ENCODE data around the gene SEMA5A. TPM values are rescaled to one million over a fixed set of nuclear protein-coding genes. Genes with fewer than 3 reads are reported as not detected.

The SEMA5A gene
- total RNA-seq, 1 donor from 2014 or later = 13.8 TPM

DNA sequence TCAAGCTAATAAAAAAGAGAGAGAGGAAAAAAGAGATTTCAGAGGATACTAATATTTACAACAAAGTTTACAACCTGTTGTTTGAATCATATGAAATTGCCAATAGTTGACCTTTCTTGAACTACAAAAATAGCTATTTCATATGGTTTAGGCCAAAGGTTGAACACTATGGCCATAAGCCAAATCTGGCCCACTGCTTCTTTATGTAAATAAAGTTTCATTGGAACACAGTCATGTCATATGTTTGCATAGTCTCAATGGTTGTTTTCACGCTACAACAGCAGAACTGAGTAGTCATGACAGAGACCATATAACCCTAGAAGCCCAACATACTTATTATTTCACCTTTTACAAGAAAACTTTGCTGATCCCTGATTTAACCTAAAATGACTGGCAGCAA, 20.9 kb downstream of the SEMA5A start:
- Histone ChIP-seq H3K9me3 (ENCODE audit: insufficient read depth, low read depth, low read length) (no peaks in the 10 kb centered on the region), H3K4me2 (ENCODE audit: low read length) (no peak overlapping the region), H4K20me1 (ENCODE audit: insufficient read depth, low read length) (no peaks in the 10 kb centered on the region), H3K4me3 (ENCODE audit: insufficient read depth, low read depth, low read length) (no peak overlapping the region), H2AFZ (ENCODE audit: low read depth, low read length) (no peak overlapping the region), H3K4me1 (ENCODE audit: insufficient read depth, low read length) (peaks cover 9% of the 10 kb centered on the region), H3K27me3 (ENCODE audit: insufficient read depth, low read length) (no peaks in the 10 kb centered on the region), H3K9ac (ENCODE audit: low read length) (no peak overlapping the region), H3K79me2 (ENCODE audit: insufficient read depth, low read length) (peaks cover 4% of the 10 kb centered on the region), H3K27ac (ENCODE audit: low read depth, low read length) (no peak overlapping the region), H3K36me3 (ENCODE audit: insufficient read depth, low read length) (no peaks in the 10 kb centered on the region)
- H3K4me3 Mint-ChIP-seq (ENCODE audit: unreplicated experiment) = no peak overlapping the region
- no peak for DNase-seq (ENCODE audit: low read depth)
- H3K27me3 Mint-ChIP-seq (ENCODE audit: low read depth, unreplicated experiment) = peaks cover 2% of the 10 kb centered on the region
- FAIRE-seq = no peak
- no peak for TF ChIP-seq EZH2 (IDR thresholded peaks at IDR 0.05; ENCODE audit: insufficient read depth, low read length)
- no peak for TF ChIP-seq CTCF (IDR thresholded peaks at IDR 0.05; ENCODE audit: insufficient read depth, low read depth, low read length)
- H3K9me3 Mint-ChIP-seq (ENCODE audit: unreplicated experiment) = peaks cover 2% of the 10 kb centered on the region
- H3K36me3 Mint-ChIP-seq (ENCODE audit: low read depth, unreplicated experiment) = peaks cover 2% of the 10 kb centered on the region
- H3K27ac Mint-ChIP-seq (ENCODE audit: unreplicated experiment) = no peak overlapping the region
- H3K4me1 Mint-ChIP-seq (ENCODE audit: low read depth, unreplicated experiment) = no peaks in the 10 kb centered on the region

- Histone ChIP-seq H3K9me3 (ENCODE audit: insufficient read depth, low read depth, low read length) (no peaks in the 10 kb centered on the region), H3K4me3 (ENCODE audit: insufficient read depth, low read depth, low read length) (no peak overlapping the region), H3K27me3 (ENCODE audit: insufficient read depth, low read length) (no peaks in the 10 kb centered on the region), H3K4me2 (ENCODE audit: low read length) (peak overlapping the region; percentile 4), H3K27ac (ENCODE audit: low read depth, low read length) (no peak overlapping the region), H3K9ac (ENCODE audit: low read length) (no peak overlapping the region), H2AFZ (ENCODE audit: low read depth, low read length) (no peak overlapping the region), H4K20me1 (ENCODE audit: insufficient read depth, low read length) (no peaks in the 10 kb centered on the region), H3K4me1 (ENCODE audit: insufficient read depth, low read length) (peaks cover 9% of the 10 kb centered on the region), H3K79me2 (ENCODE audit: insufficient read depth, low read length) (peaks cover 4% of the 10 kb centered on the region), H3K36me3 (ENCODE audit: insufficient read depth, low read length) (no peaks in the 10 kb centered on the region)
- Mint-ChIP-seq H3K4me3 (ENCODE audit: unreplicated experiment) (no peak overlapping the region), H3K4me1 (ENCODE audit: low read depth, unreplicated experiment) (no peaks in the 10 kb centered on the region), H3K36me3 (ENCODE audit: low read depth, unreplicated experiment) (peaks cover 2% of the 10 kb centered on the region), H3K27ac (ENCODE audit: unreplicated experiment) (no peak overlapping the region), H3K9me3 (ENCODE audit: unreplicated experiment) (peaks cover 5% of the 10 kb centered on the region), H3K27me3 (ENCODE audit: low read depth, unreplicated experiment) (peaks cover 2% of the 10 kb centered on the region)
- no peak for FAIRE-seq
- DNase-seq (ENCODE audit: low read depth) = peak; percentile 44
- TF ChIP-seq EZH2 (IDR thresholded peaks at IDR 0.05; ENCODE audit: insufficient read depth, low read length) (no peak), CTCF (IDR thresholded peaks at IDR 0.05; ENCODE audit: insufficient read depth, low read depth, low read length) (no peak)
Observed at GRCh38 chr5:9523090-9523823, 22.6 kb downstream of the SEMA5A start.

DNA sequence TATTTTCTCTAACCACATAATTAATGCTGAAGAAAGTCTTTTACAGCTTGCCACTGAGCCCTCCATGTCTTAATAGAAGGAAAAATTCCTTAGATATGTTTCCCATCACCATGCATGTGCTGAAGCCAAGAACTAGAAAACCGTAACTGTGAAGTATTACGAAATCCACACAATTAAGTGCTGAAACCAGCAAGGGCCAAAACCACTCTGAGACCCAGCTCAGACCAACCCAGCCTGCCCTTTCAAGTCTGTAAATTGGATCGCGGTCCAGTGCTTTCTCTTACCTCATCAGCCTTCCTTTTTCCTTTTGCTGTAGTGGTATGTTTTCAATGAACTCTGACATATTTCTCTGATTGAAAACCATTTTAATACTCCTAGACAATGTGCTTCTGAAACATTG, 26.3 kb downstream of the SEMA5A start:
- no peaks in the 10 kb centered on the region for H3K4me1 Mint-ChIP-seq (ENCODE audit: low read depth, unreplicated experiment)
- Histone ChIP-seq H3K9me3 (ENCODE audit: insufficient read depth, low read depth, low read length) (no peaks in the 10 kb centered on the region), H3K79me2 (ENCODE audit: insufficient read depth, low read length) (peaks cover 4% of the 10 kb centered on the region), H3K27me3 (ENCODE audit: insufficient read depth, low read length) (no peaks in the 10 kb centered on the region), H3K36me3 (ENCODE audit: insufficient read depth, low read length) (no peaks in the 10 kb centered on the region), H4K20me1 (ENCODE audit: insufficient read depth, low read length) (peaks cover 3% of the 10 kb centered on the region), H3K4me3 (ENCODE audit: insufficient read depth, low read depth, low read length) (no peak overlapping the region), H3K4me1 (ENCODE audit: insufficient read depth, low read length) (peaks cover 9% of the 10 kb centered on the region), H2AFZ (ENCODE audit: low read depth, low read length) (no peak overlapping the region), H3K4me2 (ENCODE audit: low read length) (no peak overlapping the region), H3K9ac (ENCODE audit: low read length) (no peak overlapping the region), H3K27ac (ENCODE audit: low read depth, low read length) (no peak overlapping the region)
- H3K27ac Mint-ChIP-seq (ENCODE audit: unreplicated experiment) = no peak overlapping the region
- no peak overlapping the region for H3K4me3 Mint-ChIP-seq (ENCODE audit: unreplicated experiment)
- no peak for FAIRE-seq
- no peaks in the 10 kb centered on the region for H3K36me3 Mint-ChIP-seq (ENCODE audit: low read depth, unreplicated experiment)
- H3K9me3 Mint-ChIP-seq (ENCODE audit: unreplicated experiment) = peaks cover 5% of the 10 kb centered on the region
- no peaks in the 10 kb centered on the region for H3K27me3 Mint-ChIP-seq (ENCODE audit: low read depth, unreplicated experiment)
- DNase-seq (ENCODE audit: low read depth) = peak; percentile 85
- TF ChIP-seq EZH2 (IDR thresholded peaks at IDR 0.05; ENCODE audit: insufficient read depth, low read length) (no peak), CTCF (IDR thresholded peaks at IDR 0.05; ENCODE audit: insufficient read depth, low read depth, low read length) (no peak)

All from astrocyte (in vitro differentiated cells and primary cell).